HG03025 (cell line): Measurements from ENCODE around the gene KCNJ4.

ENCODE experiments used
- ATAC-seq: cut with Tn5 transposase; IDR thresholded peaks from one replicate; pipeline ENCODE4 v1.9.1; 2021; ENCODE audit warnings: mild to moderate bottlenecking, moderate library complexity; ENCODE audit not compliant: unreplicated experiment, low FRiP score

The KCNJ4 gene

DNA sequence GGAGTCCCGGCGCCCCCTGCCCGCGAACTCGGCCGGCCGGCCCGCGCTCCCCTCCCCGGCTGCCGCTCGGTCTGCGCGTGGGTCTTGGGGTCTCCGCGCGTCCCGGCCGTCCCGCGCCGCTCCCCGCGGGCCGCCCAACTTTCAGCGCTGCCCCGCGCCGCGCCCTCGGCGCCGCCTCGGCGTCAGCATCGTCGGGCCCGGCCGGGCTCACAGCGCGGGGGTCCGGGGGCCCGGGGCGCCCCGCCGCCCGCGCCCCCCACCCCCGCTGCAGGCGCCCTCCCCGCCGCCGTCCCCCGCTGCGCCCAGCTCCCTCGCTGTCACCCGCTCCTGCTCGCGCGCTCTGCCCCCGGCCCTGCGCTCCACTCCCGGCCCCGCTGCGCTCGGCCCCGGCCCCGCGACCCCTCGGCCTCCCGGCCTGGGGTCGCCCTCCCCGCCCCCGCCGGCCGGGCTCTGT, at the start of gene KCNJ4:
KCNJ4 (minus strand) TSS at position 124 of the 454 bp plus-strand sequence. CDS start 27,067 bp downstream, outside the sequence.
- no peak for ATAC-seq

DNA sequence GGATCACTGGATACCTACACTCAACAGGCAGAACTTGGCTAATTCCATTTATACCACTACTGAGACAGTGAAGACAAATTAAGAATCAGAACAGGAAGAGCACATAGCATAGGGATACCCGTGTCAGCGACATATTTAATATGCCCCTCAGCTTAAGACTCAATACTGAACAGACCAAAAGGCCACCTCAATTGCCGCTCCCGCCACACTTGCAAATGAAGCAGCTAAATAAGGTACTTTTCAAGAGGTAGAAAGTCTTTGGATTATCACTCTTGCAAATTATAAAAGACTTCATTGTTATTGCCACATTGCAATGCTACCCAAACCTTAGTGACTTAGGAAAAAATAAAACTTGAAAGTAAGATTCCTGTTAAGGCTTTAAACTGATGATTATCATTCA, 48.0 kb upstream of the KCNJ4 start:
- no peak for ATAC-seq

DNA sequence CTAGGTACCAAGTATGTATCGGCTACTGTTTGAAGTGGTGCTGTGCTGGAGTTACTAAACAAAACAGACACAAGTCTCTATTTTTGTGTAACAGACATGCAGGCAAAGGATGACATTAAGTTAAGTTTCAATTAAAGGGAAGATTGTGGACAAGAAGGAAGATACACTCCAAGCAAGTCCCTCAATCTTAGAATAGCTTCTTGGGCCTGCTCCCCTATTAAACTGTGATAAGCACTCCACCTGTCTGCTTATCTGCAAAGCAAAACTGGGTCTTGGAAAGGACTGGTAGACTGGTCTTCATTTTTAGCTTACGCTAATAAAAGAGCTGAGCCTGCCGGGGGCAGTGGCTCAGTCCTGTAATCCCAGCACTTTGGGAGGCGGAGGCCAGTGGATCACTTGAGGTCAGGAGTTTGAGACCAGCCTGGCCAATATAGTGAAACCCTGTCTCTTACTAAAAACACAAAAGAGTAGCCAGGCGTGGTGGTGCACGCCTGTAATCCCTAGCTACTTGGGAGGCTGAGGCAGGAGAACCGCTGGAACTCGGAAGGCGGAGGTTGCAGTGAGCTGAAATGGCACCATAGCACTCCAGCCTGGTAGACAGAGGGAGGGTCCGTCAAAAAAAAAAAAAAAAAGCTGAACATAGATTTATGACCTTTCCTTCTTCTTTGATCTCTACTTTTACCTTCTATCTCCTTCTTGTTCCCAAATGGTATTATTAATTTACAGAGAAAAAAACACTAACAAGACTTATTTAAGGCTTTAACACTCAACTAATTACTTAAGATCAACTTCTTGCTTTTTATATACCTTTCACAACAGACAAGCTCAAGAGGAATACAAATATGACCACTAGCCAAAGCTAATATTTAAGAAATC, 47.0 kb upstream of the KCNJ4 start:
- ATAC-seq = no peak

DNA sequence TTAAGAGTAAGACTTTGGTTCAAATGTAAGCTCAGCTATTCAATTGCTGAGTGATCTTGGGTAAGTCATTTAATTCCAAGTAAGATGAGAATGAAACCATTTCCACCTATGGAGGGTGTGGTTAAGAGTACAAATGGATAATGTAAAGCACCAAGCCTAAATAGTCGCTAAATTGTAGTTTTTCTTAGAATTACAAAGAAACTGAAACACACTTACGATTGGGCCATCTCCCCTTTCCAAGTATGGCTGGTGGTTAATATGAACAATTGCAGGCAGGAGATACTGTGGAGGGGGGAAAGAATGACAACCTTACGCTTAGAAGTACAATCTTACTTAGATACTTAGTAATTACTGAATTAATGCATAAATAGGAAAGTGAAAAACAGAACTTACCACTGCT, 42.9 kb upstream of the KCNJ4 start:
- ATAC-seq = no peak

DNA sequence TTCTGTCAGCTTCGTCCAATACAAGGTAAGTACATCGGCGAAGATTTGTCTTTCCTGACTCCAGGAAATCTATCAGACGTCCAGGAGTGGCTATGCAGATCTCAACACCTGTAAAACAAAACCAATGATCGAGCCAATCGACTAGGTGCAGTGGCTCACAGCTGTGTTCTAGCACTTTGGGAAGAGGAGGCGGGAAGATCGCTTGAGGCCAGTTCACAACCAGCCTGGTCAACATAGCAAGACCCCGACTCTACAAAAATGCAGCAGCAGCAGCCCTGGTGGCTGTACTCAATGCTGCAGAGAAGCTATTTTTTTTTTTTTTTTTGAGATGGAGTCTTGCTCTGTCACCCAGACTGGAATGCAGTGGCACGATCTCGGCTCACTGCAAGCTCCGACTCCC, 39.9 kb upstream of the KCNJ4 start:
- no peak for ATAC-seq

DNA sequence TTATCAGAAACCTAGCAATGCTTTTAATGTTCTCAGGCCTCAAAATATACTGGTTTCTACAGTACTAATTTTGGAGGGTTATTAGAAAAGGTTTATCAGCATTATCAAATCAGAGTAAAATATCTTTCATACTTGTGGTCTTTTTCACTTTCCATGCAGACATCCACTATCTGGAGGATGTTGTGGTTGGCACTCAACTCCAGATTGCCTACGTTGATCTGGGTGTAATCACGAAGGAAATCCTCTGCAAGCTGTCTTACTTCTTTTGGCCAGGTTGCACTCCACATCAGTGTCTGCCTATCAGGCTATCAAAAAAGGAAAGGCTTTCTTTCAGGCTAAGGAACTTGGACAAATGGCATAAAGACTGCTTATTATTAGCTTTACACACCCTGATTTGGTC, 39.5 kb upstream of the KCNJ4 start:
- ATAC-seq = no peak

DNA sequence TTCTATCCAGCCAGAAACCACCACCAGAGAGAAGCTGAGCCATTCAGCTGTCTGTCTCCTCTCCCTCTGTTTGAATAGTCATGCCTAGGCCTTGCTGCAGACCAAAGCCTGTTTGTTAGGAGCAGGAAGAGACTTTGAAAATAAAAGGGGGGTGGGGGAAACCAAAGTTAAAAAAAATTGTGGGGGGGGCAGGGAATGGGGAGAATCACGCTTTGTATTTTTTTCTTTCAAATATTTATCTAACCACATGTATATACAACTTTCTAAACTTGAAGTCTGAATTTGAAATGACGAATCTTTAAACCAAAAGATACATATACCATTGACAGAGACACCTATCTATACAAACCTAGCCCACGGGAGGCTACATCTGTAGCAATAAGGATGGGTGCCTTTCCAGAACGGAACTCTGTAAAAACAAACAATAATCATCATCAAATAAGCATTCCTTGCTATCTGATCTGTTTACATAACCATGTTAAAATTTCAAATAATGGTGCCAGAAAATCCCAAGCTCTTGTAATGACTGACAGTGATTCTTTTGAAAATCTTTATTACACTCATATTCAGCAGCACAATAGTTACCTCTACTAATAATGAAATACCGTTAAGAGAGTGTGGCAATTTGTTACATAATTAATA, 36.8 kb upstream of the KCNJ4 start:
- no peak for ATAC-seq

DNA sequence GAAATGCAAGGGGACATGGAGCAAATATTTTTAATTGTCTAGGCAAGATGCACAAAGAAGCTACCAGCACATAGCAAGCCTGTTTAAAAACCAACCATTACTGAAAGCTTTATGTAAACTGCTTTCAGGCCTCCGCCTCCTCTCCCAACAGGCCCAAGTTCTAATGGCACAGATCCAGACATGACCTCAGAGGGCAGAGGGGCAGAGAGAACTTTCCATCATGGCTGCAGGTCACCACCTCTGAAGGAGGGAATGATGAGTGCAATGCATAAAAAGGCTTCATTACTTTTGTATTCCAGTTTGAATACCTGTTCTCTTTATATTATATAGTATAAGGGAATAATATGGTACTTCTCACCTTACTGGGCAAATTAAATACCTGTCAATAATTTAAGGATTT, 35.9 kb upstream of the KCNJ4 start:
- ATAC-seq = no peak

DNA sequence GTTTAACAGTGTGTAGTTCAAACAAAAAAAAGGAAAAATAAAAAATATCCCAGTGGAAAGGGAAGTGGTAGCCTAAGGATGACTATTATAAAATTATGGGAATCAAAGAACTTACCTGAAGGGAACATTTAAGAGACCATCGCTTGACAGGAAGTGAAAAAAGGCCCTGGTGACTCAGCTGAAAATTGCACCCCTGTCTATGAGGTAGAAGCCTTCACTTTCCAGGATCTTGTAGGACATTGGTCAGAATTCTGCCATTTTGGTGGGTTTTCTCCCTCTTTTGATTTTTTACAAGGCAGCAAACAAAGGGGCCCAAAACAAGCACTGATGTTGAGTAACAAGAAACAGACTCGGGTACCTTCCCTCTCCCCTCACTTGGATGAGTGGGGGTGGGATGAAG, 35.5 kb upstream of the KCNJ4 start:
- ATAC-seq = no peak

DNA sequence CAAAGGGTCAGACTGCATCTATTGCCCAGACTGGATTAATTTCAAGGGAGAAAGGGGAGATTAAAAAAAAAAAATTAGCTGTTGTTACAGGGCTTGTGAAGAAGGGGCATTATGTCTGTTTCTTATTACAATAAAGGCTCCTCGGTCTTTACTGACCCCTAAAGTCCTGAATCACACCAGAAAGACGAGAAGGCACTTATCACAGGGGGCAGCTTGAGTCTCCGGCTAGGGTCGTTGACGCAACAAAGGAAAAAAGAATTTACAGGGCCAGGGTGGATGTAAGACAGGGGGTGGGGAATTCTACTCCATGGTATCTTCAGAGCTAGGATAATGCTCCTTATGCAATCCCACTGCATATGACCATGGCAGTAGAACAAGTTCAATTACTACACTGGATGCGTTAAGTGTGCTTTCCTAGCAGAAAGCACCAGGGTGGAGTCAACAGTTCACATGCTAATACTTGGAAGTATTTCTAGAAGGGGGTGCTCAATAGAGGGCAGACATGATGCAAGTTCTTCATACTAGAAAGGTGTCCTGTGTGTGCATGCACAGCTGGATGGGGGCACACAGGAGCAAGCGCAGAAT, 34.7 kb upstream of the KCNJ4 start:
- no peak for ATAC-seq

DNA sequence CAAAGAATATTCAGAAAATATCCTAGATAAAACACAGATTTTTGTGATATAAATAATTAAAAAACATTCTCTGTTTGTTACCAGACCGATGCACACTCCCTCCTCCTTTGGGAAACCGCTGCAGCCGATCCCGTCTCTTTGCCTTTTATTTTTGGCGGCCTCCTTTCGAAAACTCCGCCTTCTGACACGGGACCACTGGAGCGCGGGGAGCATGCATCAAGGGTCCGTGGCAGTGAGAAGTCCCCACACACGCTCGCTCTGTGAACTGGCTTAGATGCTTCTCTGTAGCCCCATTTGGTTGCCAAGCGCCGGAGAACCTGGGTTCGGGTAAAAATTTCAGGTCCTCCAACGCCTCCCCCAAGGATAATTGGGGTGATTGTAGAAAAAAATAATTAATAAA, 34.1 kb upstream of the KCNJ4 start:
- ATAC-seq = no peak

DNA sequence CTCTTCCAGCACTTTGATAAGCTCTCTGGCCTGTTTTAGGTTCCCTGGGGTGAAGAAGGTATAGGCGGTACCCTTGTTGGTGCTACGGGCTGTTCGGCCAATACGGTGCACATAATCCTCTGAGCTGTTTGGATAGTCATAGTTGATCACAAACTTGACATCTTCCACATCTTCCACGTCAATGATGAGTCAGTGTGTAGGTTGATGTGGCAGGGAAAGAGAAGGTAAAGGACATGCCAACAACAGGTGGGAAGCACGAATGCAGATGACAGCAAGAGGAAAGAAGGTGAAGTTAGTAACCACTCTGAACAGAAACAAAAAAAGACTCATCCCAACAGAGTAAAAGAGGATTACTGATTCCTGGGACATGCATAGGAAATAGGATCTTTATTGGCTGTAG, 32.9 kb upstream of the KCNJ4 start:
- ATAC-seq = no peak

DNA sequence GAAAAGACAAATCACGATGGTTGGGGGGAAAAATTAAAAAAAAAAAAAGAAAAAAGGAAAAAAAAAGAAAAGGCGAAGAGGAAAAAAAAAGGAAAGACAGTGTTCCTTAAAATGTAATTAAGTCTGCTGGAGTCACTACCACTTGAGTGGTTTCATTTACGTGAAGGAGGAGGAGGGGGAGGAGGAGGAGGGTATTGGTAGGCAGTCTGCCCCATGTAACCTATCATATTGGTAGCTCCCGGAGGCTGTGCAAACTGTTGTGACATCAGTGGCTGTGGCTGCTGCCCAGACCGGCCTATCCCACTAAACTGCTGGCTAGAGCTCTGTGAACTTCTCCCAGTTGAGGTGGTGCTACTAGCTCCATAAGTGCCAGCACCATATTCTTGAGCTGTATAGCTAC, 30.8 kb upstream of the KCNJ4 start:
- no peak for ATAC-seq

DNA sequence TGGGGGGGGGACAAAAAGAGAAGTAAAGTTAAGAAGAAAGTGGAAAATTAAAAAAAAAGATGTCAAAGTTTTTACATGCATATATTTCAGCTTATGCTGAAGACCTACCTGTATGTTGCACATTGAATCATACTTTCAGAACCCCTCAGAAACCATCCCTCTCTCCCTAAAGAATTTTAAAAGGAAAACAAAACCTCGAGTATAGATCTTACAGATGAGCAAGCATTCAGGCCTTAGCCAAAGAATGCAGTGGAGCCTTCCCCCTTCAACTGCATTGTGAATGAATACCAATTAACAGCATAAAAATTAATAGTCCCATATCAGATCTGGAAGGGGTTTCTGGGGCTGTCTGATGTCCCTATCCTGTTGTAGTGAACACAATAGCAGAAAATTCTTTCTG, 29.2 kb upstream of the KCNJ4 start:
- no peak for ATAC-seq

DNA sequence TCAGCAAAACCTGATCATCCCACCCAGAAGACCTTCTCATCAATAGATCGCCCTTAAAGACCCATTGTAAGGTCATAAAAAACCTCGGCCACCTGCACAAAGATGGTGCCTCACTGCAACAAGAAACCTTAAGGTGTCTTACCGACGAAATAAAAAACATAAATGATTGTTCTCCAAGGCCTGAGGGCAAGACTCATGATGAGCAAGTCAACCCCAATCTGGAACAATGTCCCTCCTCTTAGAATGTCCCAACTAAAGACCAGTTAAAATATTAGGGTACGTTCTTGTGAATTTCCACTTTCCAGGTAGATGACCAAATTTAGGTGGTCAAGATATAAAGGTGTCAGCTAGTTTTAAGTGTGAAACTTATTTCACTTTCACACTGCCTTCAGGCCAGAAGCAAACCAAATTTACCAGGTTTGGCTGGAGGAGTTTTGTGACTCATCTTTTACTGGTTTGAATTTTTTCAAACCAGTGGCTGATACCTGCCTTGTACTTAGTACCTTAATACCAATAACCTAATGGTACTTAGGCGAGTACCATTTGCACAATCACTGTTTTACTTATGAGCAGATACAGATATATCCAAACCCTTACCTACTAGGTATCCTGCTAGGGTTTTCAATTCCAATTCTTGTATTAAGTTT, 27.8 kb upstream of the KCNJ4 start:
- no peak for ATAC-seq

DNA sequence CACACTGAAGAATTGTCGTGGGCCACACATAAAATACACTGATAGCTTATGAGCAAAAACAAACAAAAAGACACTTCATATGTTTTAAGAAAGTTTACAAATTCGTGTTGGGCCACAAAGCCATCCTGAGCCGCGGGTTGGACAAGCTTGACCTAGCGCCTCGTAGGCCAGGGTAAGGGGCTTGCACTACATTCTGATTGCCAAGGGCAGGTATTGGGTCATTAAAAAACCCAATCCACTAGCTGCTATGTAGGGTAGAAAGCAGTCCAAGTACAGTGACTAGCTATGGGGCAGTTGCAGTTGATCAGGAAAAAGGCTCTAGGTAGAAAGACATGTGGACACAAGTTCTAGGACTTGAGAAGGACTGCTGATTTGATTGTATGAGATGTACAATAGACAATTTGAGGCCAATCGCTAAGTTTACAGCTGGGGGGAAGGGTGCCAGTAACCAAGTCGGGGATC, 26.9 kb upstream of the KCNJ4 start:
- no peak for ATAC-seq

DNA sequence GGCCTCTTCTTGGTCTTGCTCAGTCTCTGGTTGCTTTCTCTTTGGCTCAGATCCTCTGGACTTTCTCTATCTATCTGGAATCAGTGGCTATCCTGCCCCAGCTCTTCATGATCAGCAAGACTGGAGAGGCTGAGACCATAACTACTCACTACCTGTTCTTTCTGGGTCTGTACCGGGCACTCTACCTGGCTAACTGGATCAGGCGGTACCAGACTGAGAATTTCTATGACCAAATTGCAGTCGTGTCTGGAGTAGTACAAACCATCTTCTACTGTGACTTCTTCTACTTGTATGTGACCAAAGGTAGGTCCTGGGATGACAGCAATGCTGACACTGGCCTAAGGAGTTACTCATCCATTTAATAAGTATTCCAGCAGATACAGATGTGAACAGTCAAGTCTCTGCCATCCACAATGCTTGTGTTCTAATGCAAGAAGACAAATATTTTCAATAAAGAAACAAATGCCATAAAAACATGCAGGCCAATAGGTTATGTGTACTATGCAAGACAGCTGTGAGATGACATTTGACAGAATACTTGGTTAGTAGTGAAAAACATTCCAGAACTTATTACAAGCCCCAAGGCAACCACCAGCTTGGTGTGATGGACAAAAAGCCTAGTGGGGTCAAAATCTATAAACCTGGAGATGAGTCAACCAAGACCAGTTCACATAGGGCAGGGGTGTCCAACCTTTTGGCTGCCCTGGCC, 26.3 kb upstream of the KCNJ4 start:
- ATAC-seq = no peak

DNA sequence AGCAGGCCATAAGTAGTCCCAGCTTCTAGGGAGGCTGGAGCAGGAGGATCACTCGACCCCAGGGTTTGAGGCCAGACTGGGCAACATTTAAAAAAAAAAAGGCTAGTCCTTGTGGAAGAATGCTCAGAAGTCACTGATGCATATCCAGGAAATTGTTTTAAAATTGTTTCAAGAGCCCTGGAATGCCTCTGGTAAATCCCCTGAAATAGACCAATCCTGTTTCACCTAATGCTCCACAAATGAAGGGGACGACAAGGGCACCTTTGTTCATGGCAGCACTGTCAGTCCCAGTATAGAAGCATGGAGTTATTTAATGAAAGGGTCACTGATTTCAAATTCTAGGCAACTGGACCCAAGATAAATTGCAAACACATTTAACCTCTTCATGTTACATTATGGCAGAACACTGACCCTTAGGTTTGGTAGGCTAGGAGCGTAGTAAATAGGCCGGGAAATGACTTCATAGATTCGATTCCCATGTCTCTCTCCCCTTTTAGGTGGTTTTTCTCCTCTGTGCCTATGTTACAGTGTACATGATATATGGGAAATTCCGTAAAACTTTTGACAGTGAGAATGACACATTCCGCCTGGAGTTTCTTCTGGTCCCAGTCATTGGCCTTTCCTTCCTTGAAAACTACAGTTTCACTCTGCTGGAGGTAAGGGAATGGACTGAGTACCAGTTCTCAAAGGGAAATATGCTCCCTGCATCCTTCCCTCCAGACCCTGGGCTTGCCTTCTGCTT, 24.3 kb upstream of the KCNJ4 start:
- ATAC-seq = no peak

DNA sequence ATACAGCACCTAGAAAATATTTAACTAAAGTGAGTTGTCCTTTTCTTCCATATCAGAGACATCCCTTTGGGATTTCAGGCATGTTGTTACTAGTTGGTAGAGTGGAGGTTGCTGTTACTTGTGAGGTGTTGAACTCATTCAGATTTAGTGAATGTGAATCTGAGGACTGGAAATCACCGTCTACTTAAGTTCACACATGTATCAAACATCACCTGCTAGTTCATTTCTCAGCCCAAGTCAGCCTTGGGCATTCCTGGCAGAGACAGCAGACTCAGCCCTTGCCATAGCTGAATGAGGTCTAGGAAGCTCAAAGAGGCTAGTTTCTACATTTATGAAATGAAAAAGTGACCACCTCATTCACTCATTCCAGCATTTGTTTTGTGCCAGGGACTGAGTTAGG, 22.6 kb upstream of the KCNJ4 start:
- no peak for ATAC-seq
